RKO (cell line): ENCODE results near the gene LIN52.

Source experiments
- DNase-seq: peaks from one replicate; pipeline ENCODE4 v3.0.0-alpha.2; 2016; ENCODE audit warnings: low spot score

LIN52 gene

GRCh38 chr14:74237441-74237840 is 152.7 kb downstream of the LIN52 start:
- peak; percentile 54 for DNase-seq

GRCh38 chr14:74238974-74239847 is 154.5 kb downstream of the LIN52 start, which contains the start of gene VSX2:
Gene VSX2, plus strand, starts transcription at chr14:74239449. Its CDS starts 113 bp downstream, at chr14:74239562.
- no peak for DNase-seq

- no peak for DNase-seq
Measured at GRCh38 chr14:74239848-74240793, 155.4 kb downstream of the LIN52 start.

GRCh38 chr14:74240794-74241651 is 156.3 kb downstream of the LIN52 start:
- no peak for DNase-seq

GRCh38 chr14:74241652-74242017 is 156.9 kb downstream of the LIN52 start:
- DNase-seq = no peak

GRCh38 chr14:74242021-74242779 is 157.4 kb downstream of the LIN52 start:
- no peak for DNase-seq

- DNase-seq = no peak
Measured at GRCh38 chr14:74242780-74243042, 158.0 kb downstream of the LIN52 start.

- no peak for DNase-seq
Measured at GRCh38 chr14:74243051-74243450, 158.3 kb downstream of the LIN52 start.

GRCh38 chr14:74244115-74244514 is 159.4 kb downstream of the LIN52 start:
- no peak for DNase-seq

- DNase-seq = no peak
Measured at GRCh38 chr14:74245292-74245691, 160.5 kb downstream of the LIN52 start.

GRCh38 chr14:74246542-74246941 is 161.8 kb downstream of the LIN52 start:
- DNase-seq = no peak

GRCh38 chr14:74248017-74248416 is 163.3 kb downstream of the LIN52 start:
- no peak for DNase-seq

- no peak for DNase-seq
Measured at GRCh38 chr14:74249433-74250375, 164.9 kb downstream of the LIN52 start.
